ENCODE measurements around the gene ZNF512B. TPM values are rescaled to one million over a fixed set of nuclear protein-coding genes. Genes with fewer than 3 reads are reported as not detected.
"Not testable (repeated sequence)": the region's sequence is repeated elsewhere in the genome, so short reads cannot be mapped to it uniquely, and the experiment has no call there.

The ZNF512B gene, protein sequence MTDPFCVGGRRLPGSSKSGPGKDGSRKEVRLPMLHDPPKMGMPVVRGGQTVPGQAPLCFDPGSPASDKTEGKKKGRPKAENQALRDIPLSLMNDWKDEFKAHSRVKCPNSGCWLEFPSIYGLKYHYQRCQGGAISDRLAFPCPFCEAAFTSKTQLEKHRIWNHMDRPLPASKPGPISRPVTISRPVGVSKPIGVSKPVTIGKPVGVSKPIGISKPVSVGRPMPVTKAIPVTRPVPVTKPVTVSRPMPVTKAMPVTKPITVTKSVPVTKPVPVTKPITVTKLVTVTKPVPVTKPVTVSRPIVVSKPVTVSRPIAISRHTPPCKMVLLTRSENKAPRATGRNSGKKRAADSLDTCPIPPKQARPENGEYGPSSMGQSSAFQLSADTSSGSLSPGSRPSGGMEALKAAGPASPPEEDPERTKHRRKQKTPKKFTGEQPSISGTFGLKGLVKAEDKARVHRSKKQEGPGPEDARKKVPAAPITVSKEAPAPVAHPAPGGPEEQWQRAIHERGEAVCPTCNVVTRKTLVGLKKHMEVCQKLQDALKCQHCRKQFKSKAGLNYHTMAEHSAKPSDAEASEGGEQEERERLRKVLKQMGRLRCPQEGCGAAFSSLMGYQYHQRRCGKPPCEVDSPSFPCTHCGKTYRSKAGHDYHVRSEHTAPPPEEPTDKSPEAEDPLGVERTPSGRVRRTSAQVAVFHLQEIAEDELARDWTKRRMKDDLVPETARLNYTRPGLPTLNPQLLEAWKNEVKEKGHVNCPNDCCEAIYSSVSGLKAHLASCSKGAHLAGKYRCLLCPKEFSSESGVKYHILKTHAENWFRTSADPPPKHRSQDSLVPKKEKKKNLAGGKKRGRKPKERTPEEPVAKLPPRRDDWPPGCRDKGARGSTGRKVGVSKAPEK
- 10 to 100 TPM; 13.4 to 24.8 (median 19.0) TPM for total RNA-seq

DNA sequence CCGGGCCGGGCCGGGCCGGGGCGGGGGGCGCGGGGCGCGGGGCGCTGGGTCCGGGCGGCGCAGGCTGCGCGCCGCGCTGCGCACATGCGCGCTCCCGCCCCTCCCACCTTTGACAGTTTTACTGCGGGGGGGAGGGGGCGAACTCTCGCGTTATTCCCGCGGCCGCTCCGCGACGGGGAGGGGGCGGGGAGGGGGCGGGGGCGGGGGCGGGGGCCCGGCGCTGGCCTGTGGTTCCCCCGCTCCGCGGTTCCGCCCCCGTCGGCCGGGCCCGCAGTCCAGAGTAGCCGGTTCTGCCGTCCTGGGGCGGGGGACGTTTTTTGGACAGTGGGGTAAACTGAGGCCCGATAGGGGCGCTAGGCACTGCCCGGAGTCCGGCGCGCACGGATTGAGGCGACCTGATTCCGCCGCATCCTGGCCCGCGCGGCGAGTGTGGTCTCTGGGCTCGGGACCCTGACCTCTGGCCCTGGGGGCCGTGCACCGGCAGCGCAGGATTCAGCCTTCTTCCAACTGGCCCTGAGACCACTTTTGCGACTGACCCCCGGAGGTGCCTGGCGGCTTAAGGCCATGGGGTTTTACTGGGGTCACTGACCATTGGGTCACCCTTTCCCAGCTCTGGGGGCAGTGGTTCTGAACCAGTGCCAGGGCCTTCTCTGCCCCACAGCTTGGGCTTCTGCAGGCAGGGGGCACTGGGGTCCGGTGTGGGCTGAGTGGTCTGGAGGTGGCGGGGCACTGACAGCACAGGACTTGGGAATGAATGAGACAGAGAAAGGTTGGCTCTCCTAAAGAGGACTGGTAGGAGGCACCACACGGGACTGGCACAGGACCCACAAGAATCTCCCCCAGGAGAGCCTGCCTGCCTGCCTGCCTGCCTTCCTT lies at the start of gene ZNF512B:
Gene ZNF512B (minus strand): TSS at position 93 of the 876 bp plus-strand sequence. CDS start 1,980 bp downstream, outside the sequence.
- intact Hi-C loops (cut with DNase I) = loop anchor here (5.0 kb wide), 1 partner anchor 473 kb away; the partner anchor contains the start of gene EEF1A2
- Histone ChIP-seq H3K36me3 (peaks cover 0 to 10% of the 10 kb centered on the region in 2 donors), H3K4me1 (peaks cover 11 to 24% of the 10 kb centered on the region in 2 donors), H3K27ac (peak within 1 kb of the TSS in 2 of 3 donors; percentile 41 to 80), H3K9me3 (no peaks in the 10 kb centered on the region), H3K4me3 (replicated peaks in 1 of 3) (peak within 1 kb of the TSS in 2 of 3 donors; percentile 34 to 72), H3K27me3 (no peaks in the 10 kb centered on the region)
- WGBS, 2 donors = 2 to 38% methylated on average over 3 to 48 of the region's 73 CpGs
- TF ChIP-seq CTCF (IDR thresholded peaks at IDR 0.05) (no peak), POLR2A (IDR thresholded peaks at IDR 0.05) (no peak)
- peak; percentile 74 to 76 for DNase-seq

DNA sequence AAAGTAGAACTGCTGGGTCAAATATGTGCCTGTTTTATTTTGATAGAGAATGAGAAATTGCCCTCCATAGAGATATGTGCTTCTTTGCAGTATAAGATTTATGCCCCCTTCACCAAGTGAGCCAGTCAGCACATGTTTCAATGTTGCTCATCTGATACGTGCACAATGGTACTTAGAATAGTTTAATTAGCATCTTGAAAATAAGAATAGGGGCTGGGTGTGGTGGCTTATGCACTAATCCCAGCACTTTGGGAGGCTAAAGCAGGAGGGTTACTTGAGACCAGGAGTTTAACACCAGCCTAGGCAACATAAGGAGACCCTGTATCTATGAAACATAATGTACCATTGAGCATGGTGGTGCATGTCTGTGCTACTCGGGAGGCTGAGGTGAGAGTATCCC lies 45.9 kb upstream of the ZNF512B start:
- Histone ChIP-seq H3K27ac (no peak overlapping the region), H3K27me3 (no peaks in the 10 kb centered on the region), H3K4me1 (no peaks in the 10 kb centered on the region), H3K36me3 (peaks cover 51 to 75% of the 10 kb centered on the region in 2 donors), H3K4me3 (replicated peaks in 1 of 3) (no peak overlapping the region), H3K9me3 (no peaks in the 10 kb centered on the region)
- 86 to 87% methylated on average over 2 of the region's 2 CpGs for WGBS, 2 donors
- TF ChIP-seq POLR2A (IDR thresholded peaks at IDR 0.05) (no peak), CTCF (IDR thresholded peaks at IDR 0.05) (no peak)
- no peak for DNase-seq
- intact Hi-C loops (cut with DNase I) = no loop called here

DNA sequence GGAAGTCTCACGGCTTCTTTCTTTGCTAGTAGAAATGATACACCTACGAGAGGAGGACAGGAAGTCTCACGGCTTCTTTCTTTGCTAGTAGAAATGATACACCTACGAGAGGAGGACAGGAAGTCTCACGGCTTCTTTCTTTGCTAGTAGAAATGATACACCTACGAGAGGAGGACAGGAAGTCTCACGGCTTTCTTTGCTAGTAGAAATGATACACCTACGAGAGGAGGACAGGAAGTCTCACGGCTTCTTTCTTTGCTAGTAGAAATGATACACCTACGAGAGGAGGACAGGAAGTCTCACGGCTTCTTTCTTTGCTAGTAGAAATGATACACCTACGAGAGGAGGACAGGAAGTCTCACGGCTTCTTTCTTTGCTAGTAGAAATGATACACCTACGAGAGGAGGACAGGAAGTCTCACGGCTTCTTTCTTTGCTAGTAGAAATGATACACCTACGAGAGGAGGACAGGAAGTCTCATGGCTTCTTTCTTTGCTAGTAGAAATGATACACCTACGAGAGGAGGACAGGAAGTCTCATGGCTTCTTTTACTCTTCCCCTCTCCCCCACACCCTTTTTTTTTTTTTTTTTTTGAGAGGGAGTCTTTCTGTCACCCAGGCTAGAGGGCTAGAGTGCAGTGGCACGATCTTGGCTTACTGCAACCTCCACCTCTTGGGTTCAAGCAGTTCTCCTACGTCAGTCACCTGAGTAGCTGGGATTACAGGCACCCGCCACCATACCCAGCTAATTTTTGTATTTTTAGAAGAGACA lies 42.8 kb upstream of the ZNF512B start:
- H3K4me3 ChIP-seq (replicated peaks in 1 of 3); intact Hi-C loops (cut with DNase I); H3K27me3 ChIP-seq; H3K4me1 ChIP-seq; H3K9me3 ChIP-seq; DNase-seq; H3K27ac ChIP-seq: not testable (repeated sequence)
- WGBS, 2 donors = 91 to 95% methylated on average over 7 to 12 of the region's 20 CpGs
- peaks cover 35 to 70% of the 10 kb centered on the region in 2 donors for H3K36me3 ChIP-seq

- DNase-seq = no peak
- TF ChIP-seq CTCF (IDR thresholded peaks at IDR 0.05) (no peak), POLR2A (IDR thresholded peaks at IDR 0.05) (no peak)
- Histone ChIP-seq H3K4me1 (no peaks in the 10 kb centered on the region), H3K36me3 (peaks cover 23 to 64% of the 10 kb centered on the region in 2 donors), H3K9me3 (no peaks in the 10 kb centered on the region), H3K27me3 (no peaks in the 10 kb centered on the region), H3K27ac (no peak overlapping the region), H3K4me3 (replicated peaks in 1 of 3) (no peak overlapping the region)
- intact Hi-C loops (cut with DNase I) = no loop called here
- WGBS, 2 donors = 96 to 98% methylated on average over 14 to 16 of the region's 16 CpGs
These were observed 41.6 kb upstream of the ZNF512B start for GRCh38 chr20:64011366-64011779.
